HCT116 (cell line): Measurements from ENCODE around the gene IGSF11. TPM values are rescaled to one million over a fixed set of nuclear protein-coding genes. Genes with fewer than 3 reads are reported as not detected.
"Not testable (repeated sequence)": the region's sequence is repeated elsewhere in the genome, so short reads cannot be mapped to it uniquely, and the experiment has no call there.

ENCODE experiments used
- ATAC-seq: fragments of 200-7000 bp; cut with Tn5 transposase; 2 replicates; pipeline ENCODE4 v1.9.1; 2020; ENCODE audit warnings: mild to moderate bottlenecking, moderate library complexity
- BruUV-seq: library from RNA; stranded (reverse); fragments of 400-500 nt; replicated peaks from 2 replicates; lab custom pipeline; 2021; lab: Mats Ljungman, UMichigan
- CTCF ChIA-PET: fragments of 300-600 bp; sonication (Branson Sonifier 250); formaldehyde crosslinking; loops from one replicate; lab custom pipeline; 2021; ENCODE audit warnings: antibody characterized with exemption; lab: Charles Lee
- POLR2A ChIA-PET: fragments of 300-600, 350-600 bp; sonication (Branson Sonifier 250); formaldehyde crosslinking; loops from one replicate; lab custom pipeline; 2021; ENCODE audit warnings: antibody characterized with exemption; lab: Charles Lee
- RAD21 ChIA-PET, 2 experiments: fragments of 300-600 bp; sonication (Branson Sonifier 250); formaldehyde crosslinking; loops; one replicate each; lab custom pipeline; 2023; ENCODE audit warnings: low total read pairs in 2 of 2; ENCODE audit not compliant: uncharacterized antibody in 2 of 2, unreplicated experiment in 2 of 2, low non-redundant PET in 1 of 2; lab: Charles Lee
- DNase-seq: peaks from one replicate; pipeline ENCODE4 v3.0.0-alpha.2; 2010; ENCODE audit warnings: low read depth, low spot score
- H2AFZ ChIP-seq: fragments of 200-600 bp; shearing (Covaris generic), sonication (generic); 2 replicates; pipeline ENCODE4 v1.6.1; 2017; ENCODE audit warnings: low read depth, mixed run types, mixed read lengths, antibody characterized with exemption, low read length; ENCODE audit not compliant: poor library complexity, severe bottlenecking
- H3K27ac ChIP-seq: 2 replicates; pipeline ENCODE4 v1.5.1; 2012; ENCODE audit warnings: low read depth, low read length
- H3K27me3 ChIP-seq: fragments of 200-600 bp; sonication (generic); 2 replicates; pipeline ENCODE4 v1.6.1; 2016; ENCODE audit warnings: mixed run types, low read length, mixed read lengths; ENCODE audit not compliant: insufficient read depth
- H3K36me3 ChIP-seq, 2 experiments: fragments of 200-500 bp in 1 of 2; fragments of 200-600 bp in 1 of 2; sonication (Bioruptor generic) in 1 of 2; sonication (generic) in 1 of 2; 2 replicates each; pipeline versions ENCODE4 v1.5.1 to v1.6.1; 2014 to 2016; ENCODE audit warnings: low read length in 2 of 2, inconsistent platforms in 1 of 2, mixed read lengths in 1 of 2, mixed run types in 1 of 2; ENCODE audit not compliant: insufficient read depth in 2 of 2, control insufficient read depth in 1 of 2
- H3K4me1 ChIP-seq, 2 experiments: fragments of 200-600 bp in 1 of 2; sonication (generic) in 1 of 2; 2 replicates each; pipeline versions ENCODE4 v1.5.1 to v1.6.1; 2012 to 2017; ENCODE audit warnings: low read length in 2 of 2, inconsistent platforms in 1 of 2, mild to moderate bottlenecking in 1 of 2, mixed read lengths in 1 of 2, mixed run types in 1 of 2, moderate library complexity in 1 of 2; ENCODE audit not compliant: insufficient read depth in 2 of 2, control insufficient read depth in 1 of 2
- H3K4me2 ChIP-seq: fragments of 200-600 bp; sonication (generic); 2 replicates; pipeline ENCODE4 v1.6.1; 2017; ENCODE audit warnings: mixed run types, low read length, mixed read lengths
- H3K4me3 ChIP-seq, 2 experiments: fragments of 200-600 bp in 1 of 2; sonication (generic) in 1 of 2; replicated peaks in 1 of 2; 2 replicates each; pipeline ENCODE4 v1.5.1; 2011 to 2016; ENCODE audit warnings: low read length in 2 of 2, control low read depth in 1 of 2, low read depth in 1 of 2, mild to moderate bottlenecking in 1 of 2, mixed read lengths in 1 of 2, mixed run types in 1 of 2
- H3K79me2 ChIP-seq: fragments of 200-600 bp; sonication (generic); 2 replicates; pipeline ENCODE4 v1.6.1; 2017; ENCODE audit warnings: mild to moderate bottlenecking, mixed run types, low read length, moderate library complexity, mixed read lengths; ENCODE audit not compliant: insufficient read depth
- H3K9ac ChIP-seq: fragments of 200-600 bp; sonication (generic); 2 replicates; pipeline ENCODE4 v1.6.1; 2016; ENCODE audit warnings: low read length, mixed read lengths
- H3K9me2 ChIP-seq: fragments of 200-600 bp; sonication (generic), shearing (Covaris generic); 2 replicates; pipeline ENCODE4 v1.6.1; 2017; ENCODE audit warnings: mixed run types, mild to moderate bottlenecking, moderate library complexity; ENCODE audit not compliant: insufficient read depth
- H3K9me3 ChIP-seq, 2 experiments: fragments of 200-500 bp in 1 of 2; fragments of 200-600 bp in 1 of 2; sonication (Bioruptor generic) in 1 of 2; sonication (generic) in 1 of 2; 2 replicates each; pipeline ENCODE4 v1.6.1; 2014 to 2017; ENCODE audit warnings: low read length in 2 of 2, mixed read lengths in 2 of 2, inconsistent platforms in 1 of 2, low read depth in 1 of 2, mild to moderate bottlenecking in 1 of 2, mixed run types in 1 of 2, moderate library complexity in 1 of 2; ENCODE audit not compliant: control insufficient read depth in 1 of 2, insufficient read depth in 1 of 2
- H4K20me1 ChIP-seq: fragments of 200-600 bp; sonication (generic), shearing (Covaris generic); 2 replicates; pipeline ENCODE4 v1.6.1; 2017; ENCODE audit warnings: mixed run types, mild to moderate bottlenecking, moderate library complexity; ENCODE audit not compliant: insufficient read depth
- ATF3 ChIP-seq: IDR thresholded peaks from 2 replicates; pipeline ENCODE4 v1.6.1; 2012
- CBX3 ChIP-seq: IDR thresholded peaks from 2 replicates; pipeline ENCODE4 v1.6.1; 2012; ENCODE audit warnings: low read depth
- CTCF ChIP-seq, 3 experiments: fragments of 200-600 bp in 1 of 3; sonication (generic) in 1 of 3; IDR thresholded peaks in 2 of 3; conservative IDR thresholded peaks in 1 of 3; 2 replicates each; pipeline ENCODE4 v1.5.1; 2012 to 2017; ENCODE audit warnings: low read depth in 2 of 3, low read length in 2 of 3, antibody characterized with exemption in 1 of 3, borderline replicate concordance in 1 of 3, control low read depth in 1 of 3, mild to moderate bottlenecking in 1 of 3, mixed read lengths in 1 of 3, mixed run types in 1 of 3, moderate library complexity in 1 of 3; ENCODE audit not compliant: insufficient read depth in 1 of 3
- EGR1 ChIP-seq: IDR thresholded peaks from 2 replicates; pipeline ENCODE4 v1.6.1; 2012; ENCODE audit warnings: low read depth
- ELF1 ChIP-seq: IDR thresholded peaks from 2 replicates; pipeline ENCODE4 v1.6.1; 2012; ENCODE audit warnings: low read depth, borderline replicate concordance
- EZH2 ChIP-seq: fragments of 200-600 bp; sonication (generic); IDR thresholded peaks from 2 replicates; pipeline ENCODE4 v1.6.1; 2017; ENCODE audit warnings: antibody characterized with exemption, mixed run types
- EZH2phosphoT487 ChIP-seq: fragments of 200-600 bp; IDR thresholded peaks from 2 replicates; pipeline ENCODE4 v1.6.1; 2018; ENCODE audit warnings: antibody characterized with exemption, borderline replicate concordance
- FOSL1 ChIP-seq: IDR thresholded peaks from 2 replicates; pipeline ENCODE4 v1.6.1; 2012; ENCODE audit warnings: low read depth
- POLR2A ChIP-seq: IDR thresholded peaks from 2 replicates; pipeline ENCODE4 v1.7.0; 2011; ENCODE audit warnings: borderline replicate concordance; ENCODE audit not compliant: insufficient read depth, insufficient read length; ENCODE audit errors: extremely low read depth
- POLR2AphosphoS5 ChIP-seq: IDR thresholded peaks from 2 replicates; pipeline ENCODE4 v1.6.1; 2011; ENCODE audit warnings: mild to moderate bottlenecking, low read depth, low read length, moderate library complexity
- REST ChIP-seq: IDR thresholded peaks from 2 replicates; pipeline ENCODE4 v1.6.1; 2012; ENCODE audit warnings: low read depth
- SIN3A ChIP-seq: IDR thresholded peaks from 2 replicates; pipeline ENCODE4 v1.6.1; 2012; ENCODE audit warnings: low read depth
- TCF7L2 ChIP-seq: IDR thresholded peaks from 2 replicates; pipeline ENCODE4 v1.7.0; 2011; ENCODE audit warnings: borderline replicate concordance, inconsistent platforms; ENCODE audit not compliant: insufficient read depth, insufficient read length; ENCODE audit errors: extremely low read depth
- YY1 ChIP-seq: IDR thresholded peaks from 2 replicates; pipeline ENCODE4 v1.6.1; 2011; ENCODE audit warnings: low read length, low read depth, moderate library complexity, mild to moderate bottlenecking; ENCODE audit not compliant: insufficient replicate concordance; ENCODE audit errors: extremely low read depth
- ZFX ChIP-seq: fragments of 450-650 bp; IDR thresholded peaks from 2 replicates; pipeline ENCODE4 v1.6.1; 2017
- ZNF274 ChIP-seq: fragments of 200-500 bp; sonication (Bioruptor generic); IDR thresholded peaks from 2 replicates; pipeline ENCODE4 v1.6.1; 2014; ENCODE audit warnings: mild to moderate bottlenecking, low read depth, low read length, inconsistent platforms
- intact Hi-C: fragments of 100-400 bp; cut with micrococcal nuclease; formaldehyde crosslinking; loops from 2 replicates; pipeline ENCODE4 v1.10.0; 2022
- total RNA-seq: library from RNA; stranded (reverse); gene quantifications from one replicate; pipeline ENCODE4 v1.2.1, GENCODE V29; 2021; ENCODE audit not compliant: unreplicated experiment
- TF ChIP-seq, protein P1 (sequence below): IDR thresholded peaks from 2 replicates; pipeline ENCODE4 v1.6.1; 2012

IGSF11 gene
- total RNA-seq, 1 experiment from 2014 or later: not detected

DNA sequence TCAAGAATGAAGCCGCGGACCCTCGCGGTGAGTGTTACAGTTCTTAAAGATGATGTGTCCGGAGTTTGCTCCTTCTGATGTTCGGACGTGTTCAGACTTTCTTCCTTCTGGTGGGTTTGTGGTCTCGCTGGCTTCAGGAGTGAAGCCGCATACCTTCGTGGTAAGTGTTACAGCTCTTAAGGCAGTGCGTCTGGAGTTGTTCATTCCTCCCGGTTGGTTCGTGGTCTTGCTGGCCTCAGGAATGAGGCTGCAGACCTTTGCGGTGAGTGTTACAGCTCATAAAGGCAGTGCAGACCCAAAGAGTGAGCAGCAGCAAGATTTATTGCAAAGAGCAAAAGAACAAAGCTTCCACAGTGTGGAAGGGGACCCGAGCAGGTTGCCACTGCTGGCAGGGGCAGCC is 37.8 kb upstream of the IGSF11 start:
- H3K4me1 ChIP-seq, intact Hi-C loops, POLR2A ChIA-PET, H3K4me2 ChIP-seq, H3K27ac ChIP-seq, ATAC-seq, H3K79me2 ChIP-seq, H3K9ac ChIP-seq, H4K20me1 ChIP-seq, H3K27me3 ChIP-seq, RAD21 ChIA-PET, H3K9me2 ChIP-seq, BruUV-seq, H2AFZ ChIP-seq, CTCF ChIA-PET, DNase-seq, H3K36me3 ChIP-seq, H3K9me3 ChIP-seq, H3K4me3 ChIP-seq: not testable (repeated sequence)

GRCh38 chr3:119069725-119070124 is 35.1 kb upstream of the IGSF11 start:
- ATAC-seq: no peak
- intact Hi-C loops: no loop called here
- no TSS peak for BruUV-seq
- TF ChIP-seq REST (no peak), ZFX (no peak), ELF1 (no peak), POLR2A (no peak), YY1 (no peak), EZH2 (no peak), POLR2AphosphoS5 (no peak), EGR1 (no peak), ATF3 (no peak), ZNF274 (no peak), SIN3A (no peak), EZH2phosphoT487 (no peak), FOSL1 (no peak), CBX3 (no peak), CTCF (IDR thresholded peaks at IDR 0.05 in 2 of 3, conservative IDR thresholded peaks at IDR 0.05 in 1 of 3; ENCODE audit: borderline replicate concordance in 1 of 3, insufficient read depth in 1 of 3, low read depth in 2 of 3, low read length in 2 of 3) (no peak), TCF7L2 (no peak)
- TF ChIP-seq, protein P1, sequence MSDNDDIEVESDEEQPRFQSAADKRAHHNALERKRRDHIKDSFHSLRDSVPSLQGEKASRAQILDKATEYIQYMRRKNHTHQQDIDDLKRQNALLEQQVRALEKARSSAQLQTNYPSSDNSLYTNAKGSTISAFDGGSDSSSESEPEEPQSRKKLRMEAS: no peak

More at GRCh38 chr3:119069725-119070124, 35.1 kb upstream of the IGSF11 start:
- H3K9me2 ChIP-seq: no peaks in the 10 kb centered on the region
- CTCF ChIA-PET: no interaction called here
- POLR2A ChIA-PET: no interaction called here
- no peak overlapping the region for H3K9ac ChIP-seq
- H2AFZ ChIP-seq: no peak overlapping the region
- H3K79me2 ChIP-seq: no peaks in the 10 kb centered on the region
- H3K9me3 ChIP-seq: no peaks in the 10 kb centered on the region
- H3K27me3 ChIP-seq: peaks cover 12% of the 10 kb centered on the region; the same call in 1 of the 2 replicates
- H3K4me2 ChIP-seq: no peak overlapping the region
- H3K4me3 ChIP-seq: no peak overlapping the region
- H3K27ac ChIP-seq: no peak overlapping the region
- H3K36me3 ChIP-seq: no peaks in the 10 kb centered on the region
- RAD21 ChIA-PET: no interaction called here
- no peaks in the 10 kb centered on the region for H4K20me1 ChIP-seq
- no peak for DNase-seq
- no peaks in the 10 kb centered on the region for H3K4me1 ChIP-seq
